KOPT-K1 (cell line): ENCODE results near the gene LAMA2.

Experiments used
- H3K27ac ChIP-seq: fragments of 200-600 bp; sonication (generic); 2 replicates; pipeline ENCODE4 v1.5.1; 2016; ENCODE audit warnings: antibody characterized with exemption, mild to moderate bottlenecking, low read depth, low read length; ENCODE audit not compliant: poor library complexity, severe bottlenecking
- H3K36me3 ChIP-seq: fragments of 200-600 bp; sonication (generic); 2 replicates; pipeline ENCODE4 v1.5.1; 2017; ENCODE audit warnings: antibody characterized with exemption, mild to moderate bottlenecking, low read length, moderate library complexity; ENCODE audit not compliant: insufficient read depth
- H3K9me3 ChIP-seq: fragments of 200-600 bp; sonication (generic); 2 replicates; pipeline ENCODE4 v1.5.1; 2017; ENCODE audit warnings: antibody characterized with exemption, low read length, mild to moderate bottlenecking; ENCODE audit not compliant: insufficient read depth, poor library complexity, severe bottlenecking

The LAMA2 gene

GRCh38 chr6:129369737-129370136, 486.8 kb downstream of the LAMA2 start:
- Histone ChIP-seq H3K36me3 (no peaks in the 10 kb centered on the region), H3K27ac (no peak overlapping the region), H3K9me3 (no peaks in the 10 kb centered on the region)

DNA sequence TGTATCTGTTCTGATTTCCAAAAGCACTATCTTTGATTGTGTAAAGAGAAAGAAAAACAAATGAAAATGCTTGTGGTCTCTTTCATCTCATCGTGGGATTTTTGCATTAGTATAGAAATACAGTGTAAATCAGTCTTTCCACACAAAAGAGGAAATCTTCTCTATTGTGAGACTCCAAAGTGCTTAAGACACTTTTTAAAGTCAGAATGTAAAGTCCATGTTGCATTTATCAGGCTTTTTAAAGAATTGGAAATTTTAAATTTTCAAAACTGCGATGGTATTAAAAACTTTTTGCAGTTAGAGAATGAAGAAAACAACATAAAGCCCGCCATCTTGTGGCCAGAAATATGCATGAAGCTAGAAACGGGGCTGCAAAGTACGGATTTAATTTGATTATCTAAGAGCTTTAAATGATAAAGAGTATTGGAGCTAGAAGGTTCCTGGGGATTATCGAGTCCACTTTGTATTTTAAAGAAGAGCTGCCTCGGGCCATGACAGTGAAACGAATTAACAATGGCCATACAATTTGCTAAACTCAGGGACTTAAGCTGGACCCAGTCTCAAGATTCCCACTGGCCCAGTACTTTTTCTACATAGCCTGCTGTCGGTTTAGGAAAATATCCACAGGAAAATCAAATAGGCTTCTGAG, 487.5 kb downstream of the LAMA2 start:
- H3K9me3 ChIP-seq: no peaks in the 10 kb centered on the region
- H3K36me3 ChIP-seq: no peaks in the 10 kb centered on the region
- no peak overlapping the region for H3K27ac ChIP-seq

DNA sequence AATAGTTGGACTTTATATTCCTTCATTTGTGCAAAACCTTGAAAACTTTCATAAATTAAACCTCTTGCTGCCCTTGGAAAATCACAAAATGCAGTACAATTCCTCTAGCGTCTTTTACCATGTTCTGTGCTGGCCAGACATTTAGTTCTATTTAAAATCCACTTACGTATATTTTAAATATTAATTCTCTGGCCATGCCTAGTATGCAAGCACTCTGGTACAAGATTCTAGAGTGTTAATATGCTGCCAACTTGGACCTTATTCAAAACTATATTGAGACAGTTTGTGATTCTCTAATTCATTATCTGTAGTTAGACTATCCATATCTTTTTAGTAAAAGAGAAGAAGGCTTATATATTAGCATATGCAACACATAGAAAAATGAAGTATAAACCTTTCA, 498.9 kb downstream of the LAMA2 start:
- no peaks in the 10 kb centered on the region for H3K9me3 ChIP-seq
- no peaks in the 10 kb centered on the region for H3K36me3 ChIP-seq
- H3K27ac ChIP-seq: no peak overlapping the region

GRCh38 chr6:129382916-129383315, 500.0 kb downstream of the LAMA2 start:
- no peaks in the 10 kb centered on the region for H3K9me3 ChIP-seq
- no peak overlapping the region for H3K27ac ChIP-seq
- H3K36me3 ChIP-seq: no peaks in the 10 kb centered on the region

DNA sequence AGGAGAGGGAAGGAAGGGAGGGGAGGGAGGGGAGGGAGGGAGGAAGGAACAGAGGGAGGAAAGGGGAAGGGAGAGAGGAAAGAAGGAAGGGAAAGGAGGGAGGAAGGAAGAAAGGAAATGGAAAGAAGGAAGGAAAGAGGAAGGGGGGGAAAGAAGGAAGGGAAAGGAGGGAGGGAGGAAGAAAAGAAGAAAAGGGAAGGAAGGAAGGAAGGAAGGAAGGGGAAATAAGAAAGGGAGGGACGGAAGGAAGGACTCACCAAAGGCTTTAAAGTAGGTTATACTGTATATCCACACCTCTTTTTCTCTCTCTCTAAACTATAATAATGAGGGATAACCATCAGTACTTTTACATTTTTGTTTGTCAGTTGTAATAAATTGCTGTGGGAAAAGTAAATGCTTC, 502.2 kb downstream of the LAMA2 start:
- no peaks in the 10 kb centered on the region for H3K9me3 ChIP-seq
- H3K36me3 ChIP-seq: no peaks in the 10 kb centered on the region
- H3K27ac ChIP-seq: no peak overlapping the region

DNA sequence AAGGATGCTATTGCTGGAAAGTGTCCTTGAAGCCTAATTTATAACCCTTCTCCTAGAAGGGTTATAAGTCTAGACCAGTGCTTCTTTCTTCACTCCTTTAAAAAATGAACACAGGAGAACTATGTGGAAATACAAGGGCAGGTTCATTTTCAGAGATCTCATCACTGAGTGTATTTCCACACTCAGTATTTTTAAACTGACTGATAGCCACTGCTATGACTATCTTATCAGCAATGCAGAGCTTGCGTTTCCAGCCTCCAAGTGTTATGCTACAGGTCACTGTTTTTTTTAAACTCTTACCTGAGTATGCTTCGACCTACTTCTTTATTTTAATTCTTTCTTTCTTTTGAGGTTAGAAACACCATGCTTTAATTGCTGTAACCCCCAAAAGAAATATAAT, 508.0 kb downstream of the LAMA2 start:
- Histone ChIP-seq H3K36me3 (no peaks in the 10 kb centered on the region), H3K9me3 (no peaks in the 10 kb centered on the region), H3K27ac (no peak overlapping the region)

DNA sequence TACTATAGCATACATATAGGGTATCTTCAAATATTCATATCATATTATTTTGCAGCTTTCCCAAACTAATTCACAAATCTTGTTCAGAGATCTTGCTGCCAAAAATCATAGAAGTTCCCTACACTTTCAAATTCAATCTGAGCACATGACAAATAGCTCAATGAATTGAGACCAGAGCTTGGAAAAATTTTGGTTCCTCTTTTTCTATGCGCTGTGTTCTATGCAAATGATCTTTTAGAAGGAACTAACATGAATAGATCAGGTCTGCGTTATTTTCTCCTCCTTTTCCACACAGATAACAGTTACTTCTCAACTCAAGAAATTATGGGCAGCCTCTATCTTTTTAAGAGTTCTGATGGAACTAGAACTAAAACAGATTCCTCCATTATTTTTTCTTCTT, 510.7 kb downstream of the LAMA2 start:
- H3K27ac ChIP-seq: no peak overlapping the region
- no peaks in the 10 kb centered on the region for H3K36me3 ChIP-seq
- H3K9me3 ChIP-seq: no peaks in the 10 kb centered on the region

GRCh38 chr6:129398764-129399163, 515.8 kb downstream of the LAMA2 start:
- no peaks in the 10 kb centered on the region for H3K9me3 ChIP-seq
- no peak overlapping the region for H3K27ac ChIP-seq
- no peaks in the 10 kb centered on the region for H3K36me3 ChIP-seq

- H3K27ac ChIP-seq: no peak overlapping the region
- H3K9me3 ChIP-seq: no peaks in the 10 kb centered on the region
- H3K36me3 ChIP-seq: no peaks in the 10 kb centered on the region
Measured at GRCh38 chr6:129402244-129402643, 519.3 kb downstream of the LAMA2 start.

DNA sequence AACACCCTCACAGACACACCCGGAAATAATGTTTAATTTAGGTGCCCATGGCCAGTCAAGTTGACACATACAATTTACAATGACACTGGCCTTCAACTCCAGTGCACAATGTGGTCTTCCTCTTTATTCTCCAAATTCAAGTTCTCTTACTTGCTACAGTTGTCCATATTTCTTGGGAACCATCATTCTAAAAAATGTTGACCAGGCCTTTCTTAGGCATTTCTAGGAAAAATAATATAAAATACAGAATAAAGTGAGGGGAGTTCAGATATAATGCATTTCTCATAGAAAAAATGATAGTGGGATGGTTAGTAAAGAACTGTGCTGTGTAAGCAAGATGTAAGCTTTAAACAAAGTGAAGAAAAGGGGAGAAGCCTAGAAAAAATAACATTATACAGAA, 528.2 kb downstream of the LAMA2 start:
- Histone ChIP-seq H3K27ac (no peak overlapping the region), H3K36me3 (no peaks in the 10 kb centered on the region), H3K9me3 (no peaks in the 10 kb centered on the region)

GRCh38 chr6:129416337-129416990, 533.5 kb downstream of the LAMA2 start:
- no peak overlapping the region for H3K27ac ChIP-seq
- H3K36me3 ChIP-seq: no peaks in the 10 kb centered on the region
- H3K9me3 ChIP-seq: no peaks in the 10 kb centered on the region

GRCh38 chr6:129417416-129418086, 534.6 kb downstream of the LAMA2 start:
- no peaks in the 10 kb centered on the region for H3K9me3 ChIP-seq
- no peaks in the 10 kb centered on the region for H3K36me3 ChIP-seq
- H3K27ac ChIP-seq: no peak overlapping the region

DNA sequence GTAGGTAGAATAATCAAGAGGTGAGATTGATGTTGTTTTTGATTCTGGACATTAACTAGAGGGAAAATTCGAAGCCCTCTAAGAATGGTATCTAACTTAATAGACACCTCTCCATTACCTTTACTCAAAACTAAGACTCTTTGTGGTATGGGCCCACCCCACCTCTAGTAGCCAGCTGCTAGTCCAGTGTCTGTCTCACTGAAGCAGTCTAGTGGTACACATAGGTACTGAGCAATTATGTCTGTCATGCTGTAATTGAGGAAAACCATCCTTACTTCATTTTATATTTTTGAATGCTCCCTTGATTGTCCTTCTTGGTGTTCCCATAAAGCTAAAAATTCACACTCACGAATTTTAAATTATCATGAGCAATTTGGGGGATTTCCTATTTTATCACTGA, 536.4 kb downstream of the LAMA2 start:
- Histone ChIP-seq H3K27ac (no peak overlapping the region), H3K9me3 (no peaks in the 10 kb centered on the region), H3K36me3 (no peaks in the 10 kb centered on the region)

GRCh38 chr6:129426343-129426742, 543.4 kb downstream of the LAMA2 start:
- H3K27ac ChIP-seq: no peak overlapping the region
- no peaks in the 10 kb centered on the region for H3K36me3 ChIP-seq
- no peaks in the 10 kb centered on the region for H3K9me3 ChIP-seq

- Histone ChIP-seq H3K27ac (no peak overlapping the region), H3K36me3 (no peaks in the 10 kb centered on the region), H3K9me3 (no peaks in the 10 kb centered on the region)
Measured at GRCh38 chr6:129429956-129430355, 547.0 kb downstream of the LAMA2 start.

DNA sequence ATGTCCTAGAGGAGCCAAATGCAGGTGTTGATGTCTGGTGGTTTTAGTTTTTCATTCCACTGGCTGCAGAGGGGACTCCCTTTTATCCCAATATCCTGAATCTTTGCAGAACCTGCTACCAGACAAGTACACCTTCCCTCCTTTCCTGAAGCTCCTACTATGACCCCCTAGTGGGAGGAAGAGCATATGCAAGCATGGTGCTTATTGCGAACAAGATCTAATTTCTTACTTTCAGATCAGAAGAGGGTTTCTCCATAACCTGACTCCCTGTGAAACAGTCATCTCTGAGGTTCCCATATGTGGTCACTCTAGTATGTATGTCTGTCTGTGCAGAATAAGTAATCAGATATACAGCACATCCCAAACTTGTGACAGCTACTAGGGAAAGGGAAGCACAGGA, 549.8 kb downstream of the LAMA2 start:
- Histone ChIP-seq H3K36me3 (no peaks in the 10 kb centered on the region), H3K27ac (no peak overlapping the region), H3K9me3 (no peaks in the 10 kb centered on the region)
